Measurements from ENCODE around the gene LHFPL4. TPM values are rescaled to one million over a fixed set of nuclear protein-coding genes. Genes with fewer than 3 reads are reported as not detected.

The LHFPL4 gene
- total RNA-seq, 1 donor from 2014 or later = not detected

DNA sequence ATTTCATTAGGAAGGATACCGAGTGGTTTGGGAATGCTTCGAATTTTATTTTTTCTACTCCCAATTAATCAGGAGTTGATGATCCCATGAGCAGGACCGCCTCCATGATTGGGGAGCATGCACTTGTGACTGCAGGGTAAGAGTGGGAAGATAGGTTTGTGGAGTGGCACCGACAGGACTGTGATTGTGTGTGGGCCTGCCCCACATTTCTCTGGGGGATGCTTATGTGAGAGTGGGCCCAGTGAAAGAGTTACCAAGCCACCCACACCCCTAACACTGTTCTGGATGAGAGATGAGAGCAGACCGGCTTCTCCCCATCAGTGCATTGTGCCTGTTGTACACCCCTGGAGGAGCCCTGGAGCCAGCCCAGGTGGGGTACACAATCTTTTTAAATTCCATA lies 76.7 kb downstream of the LHFPL4 start:
- H3K27ac ChIP-seq = no peak overlapping the region
- ATAC-seq (no peak), DNase-seq (no peak)
- H3K27me3 ChIP-seq = no peaks in the 10 kb centered on the region
- H3K9me3 ChIP-seq = no peaks in the 10 kb centered on the region
- no peak overlapping the region for H3K4me3 ChIP-seq
- H3K4me1 ChIP-seq = no peaks in the 10 kb centered on the region
- TF ChIP-seq, protein P1, sequence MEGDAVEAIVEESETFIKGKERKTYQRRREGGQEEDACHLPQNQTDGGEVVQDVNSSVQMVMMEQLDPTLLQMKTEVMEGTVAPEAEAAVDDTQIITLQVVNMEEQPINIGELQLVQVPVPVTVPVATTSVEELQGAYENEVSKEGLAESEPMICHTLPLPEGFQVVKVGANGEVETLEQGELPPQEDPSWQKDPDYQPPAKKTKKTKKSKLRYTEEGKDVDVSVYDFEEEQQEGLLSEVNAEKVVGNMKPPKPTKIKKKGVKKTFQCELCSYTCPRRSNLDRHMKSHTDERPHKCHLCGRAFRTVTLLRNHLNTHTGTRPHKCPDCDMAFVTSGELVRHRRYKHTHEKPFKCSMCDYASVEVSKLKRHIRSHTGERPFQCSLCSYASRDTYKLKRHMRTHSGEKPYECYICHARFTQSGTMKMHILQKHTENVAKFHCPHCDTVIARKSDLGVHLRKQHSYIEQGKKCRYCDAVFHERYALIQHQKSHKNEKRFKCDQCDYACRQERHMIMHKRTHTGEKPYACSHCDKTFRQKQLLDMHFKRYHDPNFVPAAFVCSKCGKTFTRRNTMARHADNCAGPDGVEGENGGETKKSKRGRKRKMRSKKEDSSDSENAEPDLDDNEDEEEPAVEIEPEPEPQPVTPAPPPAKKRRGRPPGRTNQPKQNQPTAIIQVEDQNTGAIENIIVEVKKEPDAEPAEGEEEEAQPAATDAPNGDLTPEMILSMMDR (IDR thresholded peaks at IDR 0.05) = no peak
- H3K36me3 ChIP-seq = peaks cover 98% of the 10 kb centered on the region
- intact Hi-C loops (cut with DNase I) = no loop called here

DNA sequence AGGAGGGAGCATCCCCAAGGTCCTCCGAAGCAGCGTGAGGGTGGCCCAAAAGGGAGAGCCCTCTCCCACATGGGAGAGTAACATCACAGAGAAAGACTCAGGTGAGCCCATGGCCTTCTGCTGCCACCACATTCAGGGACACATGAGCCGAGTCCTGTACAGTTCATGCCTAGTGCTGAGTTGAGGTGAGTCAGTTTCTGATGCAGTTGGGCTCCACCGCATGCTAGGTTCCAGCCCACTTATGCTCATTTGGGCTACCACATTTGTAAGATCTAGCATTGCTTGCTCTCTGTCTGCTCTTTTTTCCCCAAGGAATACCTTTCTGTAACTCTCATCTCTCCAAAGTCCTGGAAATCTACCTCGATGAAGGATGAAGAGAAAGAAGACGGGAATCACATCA lies 79.1 kb downstream of the LHFPL4 start:
- DNase-seq (no peak), ATAC-seq (no peak)
- TF ChIP-seq, protein P1 (IDR thresholded peaks at IDR 0.05) = no peak
- H3K36me3 ChIP-seq = peaks cover 100% of the 10 kb centered on the region
- no peak overlapping the region for H3K27ac ChIP-seq
- no peaks in the 10 kb centered on the region for H3K9me3 ChIP-seq
- intact Hi-C loops (cut with DNase I) = no loop called here
- H3K4me3 ChIP-seq = no peak overlapping the region
- no peaks in the 10 kb centered on the region for H3K4me1 ChIP-seq
- H3K27me3 ChIP-seq = no peaks in the 10 kb centered on the region

DNA sequence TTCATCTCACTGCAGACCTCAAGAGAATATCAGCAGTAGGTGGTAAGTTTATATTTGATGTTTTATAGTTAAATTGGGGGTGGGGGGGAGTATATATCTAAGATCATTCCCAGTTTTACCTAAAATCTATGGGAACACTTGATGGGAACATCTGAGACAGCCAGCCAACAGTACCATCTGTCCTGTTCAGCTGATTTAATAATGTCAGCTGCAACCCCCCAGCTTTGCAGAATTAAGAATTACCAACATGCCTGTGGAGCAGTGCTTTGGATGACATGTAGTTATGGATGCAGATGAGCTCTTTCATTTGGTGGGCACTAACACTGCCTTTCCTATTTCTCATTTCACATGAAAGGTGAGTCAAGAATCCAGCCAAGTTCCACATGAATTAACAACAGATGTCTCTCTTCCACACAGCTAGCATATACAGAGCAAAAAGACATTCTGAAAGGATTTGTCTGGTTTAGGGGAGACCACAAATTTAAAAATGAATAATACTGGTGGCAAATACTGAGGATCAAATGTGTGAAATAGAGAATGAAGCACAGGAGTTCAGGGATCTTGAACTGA lies 80.0 kb downstream of the LHFPL4 start:
- H3K27ac ChIP-seq = no peak overlapping the region
- H3K4me1 ChIP-seq = no peaks in the 10 kb centered on the region
- intact Hi-C loops (cut with DNase I) = no loop called here
- DNase-seq = no peak
- H3K4me3 ChIP-seq = no peak overlapping the region
- TF ChIP-seq, protein P1 (IDR thresholded peaks at IDR 0.05) = no peak
- ATAC-seq = no peak
- H3K27me3 ChIP-seq = no peaks in the 10 kb centered on the region
- H3K36me3 ChIP-seq = peaks cover 100% of the 10 kb centered on the region
- H3K9me3 ChIP-seq = no peaks in the 10 kb centered on the region

DNA sequence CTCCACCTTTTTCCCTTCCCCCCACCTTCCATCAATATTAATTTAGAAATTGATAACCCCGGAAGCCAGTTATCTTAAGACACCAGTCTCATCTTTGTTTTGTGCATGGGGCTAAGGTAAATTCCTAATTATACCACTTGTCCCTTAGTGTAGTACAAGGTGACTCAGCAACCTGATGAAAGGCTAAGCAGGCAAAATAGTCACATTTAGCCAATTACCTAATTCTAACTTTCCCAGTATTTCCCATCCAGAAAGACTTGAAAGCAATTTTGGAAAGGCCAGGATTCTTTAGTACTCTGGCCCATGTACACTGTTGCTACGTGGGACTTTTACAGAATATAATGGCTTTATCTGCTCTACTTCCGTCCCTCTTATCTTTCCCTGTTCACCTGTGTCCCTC lies 83.6 kb downstream of the LHFPL4 start:
- no peaks in the 10 kb centered on the region for H3K9me3 ChIP-seq
- intact Hi-C loops (cut with DNase I) = loop anchor here (10.0 kb wide), 1 partner anchor 85 kb away; no protein-coding TSS in a partner anchor
- peaks cover 100% of the 10 kb centered on the region for H3K36me3 ChIP-seq
- TF ChIP-seq, protein P1 (IDR thresholded peaks at IDR 0.05) = no peak
- no peak overlapping the region for H3K4me3 ChIP-seq
- H3K27me3 ChIP-seq = no peaks in the 10 kb centered on the region
- ATAC-seq (no peak), DNase-seq (no peak)
- H3K27ac ChIP-seq = no peak overlapping the region
- H3K4me1 ChIP-seq = no peaks in the 10 kb centered on the region

DNA sequence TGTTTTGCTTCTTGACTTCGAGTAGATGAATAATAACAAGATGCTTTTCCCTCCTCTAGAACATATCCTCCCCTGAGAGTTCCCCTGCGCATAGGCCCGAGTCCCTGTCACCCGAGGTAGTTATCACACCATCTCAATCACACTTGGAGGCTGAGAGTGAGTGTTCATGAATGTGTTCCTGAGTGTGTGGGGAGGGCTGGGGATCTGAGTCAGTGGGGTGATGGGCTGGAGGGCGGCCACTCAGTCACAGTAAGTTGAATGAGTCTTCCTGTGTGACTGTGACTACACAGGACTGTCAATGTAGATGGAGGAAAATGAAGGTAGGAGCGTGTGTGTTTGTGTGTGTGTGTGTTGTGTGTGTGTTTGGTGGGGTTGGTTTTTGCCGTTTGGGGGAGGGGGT lies 85.2 kb downstream of the LHFPL4 start:
- intact Hi-C loops (cut with DNase I) = loop anchor here (10.0 kb wide), 1 partner anchor 84 kb away; no protein-coding TSS in a partner anchor
- H3K27me3 ChIP-seq = no peaks in the 10 kb centered on the region
- H3K9me3 ChIP-seq = no peaks in the 10 kb centered on the region
- no peak overlapping the region for H3K27ac ChIP-seq
- DNase-seq (no peak), ATAC-seq (no peak)
- peaks cover 100% of the 10 kb centered on the region for H3K36me3 ChIP-seq
- no peak overlapping the region for H3K4me3 ChIP-seq
- no peaks in the 10 kb centered on the region for H3K4me1 ChIP-seq
- TF ChIP-seq, protein P1 (IDR thresholded peaks at IDR 0.05) = no peak

DNA sequence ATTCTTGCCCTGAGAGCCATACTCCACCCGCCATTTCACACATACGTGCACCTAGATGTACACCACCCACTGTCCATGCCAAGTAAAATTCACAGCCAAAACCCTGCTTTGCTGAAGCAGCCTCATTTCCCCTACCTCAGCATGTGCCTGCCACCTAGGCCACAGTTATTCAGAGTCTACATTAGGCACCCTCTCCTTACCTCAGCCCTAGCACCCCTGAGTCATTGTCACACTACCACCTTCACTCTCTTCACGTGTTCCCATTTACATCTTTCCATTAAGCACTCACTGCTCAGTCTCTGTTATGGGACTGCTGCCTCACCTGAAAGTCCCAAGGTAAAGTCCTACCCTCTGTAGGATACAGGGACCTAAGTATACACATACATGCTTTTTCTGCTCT lies 86.2 kb downstream of the LHFPL4 start:
- Histone ChIP-seq H3K36me3 (peaks cover 100% of the 10 kb centered on the region), H3K9me3 (no peaks in the 10 kb centered on the region), H3K27ac (no peak overlapping the region), H3K4me3 (no peak overlapping the region), H3K27me3 (no peaks in the 10 kb centered on the region), H3K4me1 (no peaks in the 10 kb centered on the region)
- DNase-seq (no peak), ATAC-seq (no peak)
- TF ChIP-seq, protein P1 (IDR thresholded peaks at IDR 0.05) = no peak
- intact Hi-C loops (cut with DNase I) = loop anchor here (10.0 kb wide), 1 partner anchor 83 kb away; no protein-coding TSS in a partner anchor
